GM21786 (cell line): ENCODE measurements around the gene SCRT2.
"Not testable (repeated sequence)": the region's sequence is repeated elsewhere in the genome, so short reads cannot be mapped to it uniquely, and the experiment has no call there.

Experiments
- ATAC-seq: cut with Tn5 transposase; IDR thresholded peaks from one replicate; pipeline ENCODE4 v1.9.1; 2021; ENCODE audit not compliant: unreplicated experiment

SCRT2 gene

GRCh38 chr20:701401-702129 is 26.0 kb upstream of the SCRT2 start:
- no peak for ATAC-seq

GRCh38 chr20:699811-700338 is 24.3 kb upstream of the SCRT2 start:
- ATAC-seq: no peak

- ATAC-seq: no peak
Measured at GRCh38 chr20:699342-699741, 23.7 kb upstream of the SCRT2 start.

- no peak for ATAC-seq
Measured at GRCh38 chr20:698276-698675, 22.7 kb upstream of the SCRT2 start.

- no peak for ATAC-seq
Measured at GRCh38 chr20:697826-698225, 22.2 kb upstream of the SCRT2 start.

- ATAC-seq: no peak
Measured at GRCh38 chr20:695165-695866, 19.7 kb upstream of the SCRT2 start.

- no peak for ATAC-seq
Measured at GRCh38 chr20:694496-694895, 18.9 kb upstream of the SCRT2 start.

- not testable (repeated sequence) for ATAC-seq
Measured at GRCh38 chr20:693786-694185, 18.2 kb upstream of the SCRT2 start.

- no peak for ATAC-seq
Measured at GRCh38 chr20:692044-692443, 16.4 kb upstream of the SCRT2 start.

- no peak for ATAC-seq
Measured at GRCh38 chr20:689947-690346, 14.3 kb upstream of the SCRT2 start.

GRCh38 chr20:689348-689747 is 13.7 kb upstream of the SCRT2 start:
- ATAC-seq: no peak

- no peak for ATAC-seq
Measured at GRCh38 chr20:688809-689212, 13.2 kb upstream of the SCRT2 start.

GRCh38 chr20:687468-688203 is 12.0 kb upstream of the SCRT2 start:
- no peak for ATAC-seq

- ATAC-seq: no peak
Measured at GRCh38 chr20:684676-685319, 9.2 kb upstream of the SCRT2 start.

- ATAC-seq: no peak
Measured at GRCh38 chr20:682123-682522, 6.5 kb upstream of the SCRT2 start.

- no peak for ATAC-seq
Measured at GRCh38 chr20:680638-681187, 5.1 kb upstream of the SCRT2 start.

GRCh38 chr20:677957-678356 is 2.4 kb upstream of the SCRT2 start:
- no peak for ATAC-seq

GRCh38 chr20:676967-677366 is 1.4 kb upstream of the SCRT2 start:
- ATAC-seq: no peak

GRCh38 chr20:676315-676937 is 824 bp upstream of the SCRT2 start:
- ATAC-seq: no peak

GRCh38 chr20:675033-675452 is 559 bp downstream of the SCRT2 start:
- ATAC-seq: no peak
